HG02840 (cell line): ENCODE data around the gene CHFR.
"Not testable (repeated sequence)": the region's sequence is repeated elsewhere in the genome, so short reads cannot be mapped to it uniquely, and the experiment has no call there.

Experiments used
- ATAC-seq: cut with Tn5 transposase; IDR thresholded peaks from one replicate; pipeline ENCODE4 v1.9.1; 2021; ENCODE audit warnings: mild to moderate bottlenecking, moderate library complexity, moderate number of reproducible peaks; ENCODE audit not compliant: unreplicated experiment, low FRiP score

The CHFR gene

GRCh38 chr12:132887513-132888351 is at the start of gene CHFR:
TSS of gene CHFR (minus strand) at chr12:132887605. CDS start at chr12:132887328, 277 bp downstream.
- ATAC-seq = peak; percentile 97

GRCh38 chr12:132936921-132937320 is 49.5 kb upstream of the CHFR start:
- ATAC-seq = not testable (repeated sequence)

GRCh38 chr12:132936163-132936562 is 48.8 kb upstream of the CHFR start:
- no peak for ATAC-seq

GRCh38 chr12:132926415-132926833 is 39.0 kb upstream of the CHFR start:
- ATAC-seq = no peak

GRCh38 chr12:132925597-132926414 is 38.4 kb upstream of the CHFR start:
- ATAC-seq = no peak

- no peak for ATAC-seq
Measured at GRCh38 chr12:132924356-132924755, 37.0 kb upstream of the CHFR start.

- no peak for ATAC-seq
Measured at GRCh38 chr12:132923356-132923909, 36.0 kb upstream of the CHFR start.

- ATAC-seq = no peak
Measured at GRCh38 chr12:132922676-132923075, 35.3 kb upstream of the CHFR start.

GRCh38 chr12:132921685-132922084 is 34.3 kb upstream of the CHFR start:
- ATAC-seq = no peak

GRCh38 chr12:132918680-132919079 is 31.3 kb upstream of the CHFR start:
- ATAC-seq = no peak

- ATAC-seq = no peak
Measured at GRCh38 chr12:132909030-132909368, 21.6 kb upstream of the CHFR start.

GRCh38 chr12:132908145-132909029 is 21.0 kb upstream of the CHFR start:
- ATAC-seq = peak; percentile 85

GRCh38 chr12:132907789-132908144 is 20.4 kb upstream of the CHFR start:
- ATAC-seq = not testable (repeated sequence)

GRCh38 chr12:132907216-132907615 is 19.8 kb upstream of the CHFR start:
- ATAC-seq = no peak

- no peak for ATAC-seq
Measured at GRCh38 chr12:132904718-132905328, 17.4 kb upstream of the CHFR start.

- no peak for ATAC-seq
Measured at GRCh38 chr12:132899033-132899432, 11.6 kb upstream of the CHFR start.

GRCh38 chr12:132888852-132889251 is 1.4 kb upstream of the CHFR start:
- ATAC-seq = no peak

- ATAC-seq = peak; percentile 37
Measured at GRCh38 chr12:132886529-132887477, 602 bp downstream of the CHFR start.

- ATAC-seq = no peak
Measured at GRCh38 chr12:132881818-132882217, 5.6 kb downstream of the CHFR start.
